Measurements from ENCODE around the gene EPHB2.

The EPHB2 gene

GRCh38 chr1:22801761-22802160 is 91.1 kb downstream of the EPHB2 start:
- Mint-ChIP-seq H3K36me3 (ENCODE audit: insufficient read depth) (peaks cover 3% of the 10 kb centered on the region), H3K4me3 (no peak overlapping the region), H3K4me1 (ENCODE audit: low read depth in 2 of 2) (no peaks in the 10 kb centered on the region), H3K27ac (no peak overlapping the region), H3K9me3 (no peaks in the 10 kb centered on the region), H3K27me3 (peaks cover 25 to 83% of the 10 kb centered on the region in 2 donors)
- ATAC-seq (replicated peaks) (no peak), DNase-seq (no peak)

- DNase-seq (no peak), ATAC-seq (replicated peaks) (no peak)
- no peak overlapping the region for H3K4me3 Mint-ChIP-seq
- no peaks in the 10 kb centered on the region for H3K9me3 Mint-ChIP-seq
- H3K36me3 Mint-ChIP-seq (ENCODE audit: insufficient read depth) = peaks cover 3% of the 10 kb centered on the region
- H3K27me3 Mint-ChIP-seq = peaks cover 33 to 88% of the 10 kb centered on the region in 2 donors
- H3K4me1 Mint-ChIP-seq (ENCODE audit: low read depth in 2 of 2) = no peaks in the 10 kb centered on the region
- H3K27ac Mint-ChIP-seq = no peak overlapping the region
Observed at GRCh38 chr1:22803833-22804232, 93.2 kb downstream of the EPHB2 start.

- peaks cover 33 to 86% of the 10 kb centered on the region in 2 donors for H3K27me3 Mint-ChIP-seq
- H3K36me3 Mint-ChIP-seq (ENCODE audit: insufficient read depth) = peaks cover 3% of the 10 kb centered on the region
- H3K9me3 Mint-ChIP-seq = no peaks in the 10 kb centered on the region
- ATAC-seq (replicated peaks) (no peak), DNase-seq (no peak)
- H3K27ac Mint-ChIP-seq = no peak overlapping the region
- H3K4me1 Mint-ChIP-seq (ENCODE audit: low read depth in 2 of 2) = no peaks in the 10 kb centered on the region
- no peak overlapping the region for H3K4me3 Mint-ChIP-seq
Observed at GRCh38 chr1:22804406-22804805, 93.8 kb downstream of the EPHB2 start.

- no peak for ATAC-seq (replicated peaks)
- Mint-ChIP-seq H3K27me3 (peaks cover 33 to 88% of the 10 kb centered on the region in 2 donors), H3K27ac (no peak overlapping the region), H3K4me1 (ENCODE audit: low read depth in 2 of 2) (no peaks in the 10 kb centered on the region), H3K9me3 (no peaks in the 10 kb centered on the region), H3K36me3 (ENCODE audit: insufficient read depth) (peaks cover 3% of the 10 kb centered on the region), H3K4me3 (no peak overlapping the region)
- no peak for DNase-seq
Observed at GRCh38 chr1:22804969-22805671, 94.5 kb downstream of the EPHB2 start.

GRCh38 chr1:22805672-22806038 is 95.0 kb downstream of the EPHB2 start:
- no peak overlapping the region for H3K4me3 Mint-ChIP-seq
- no peak for DNase-seq
- H3K27ac Mint-ChIP-seq = no peak overlapping the region
- no peaks in the 10 kb centered on the region for H3K4me1 Mint-ChIP-seq (ENCODE audit: low read depth in 2 of 2)
- H3K27me3 Mint-ChIP-seq = peaks cover 33 to 88% of the 10 kb centered on the region in 2 donors
- ATAC-seq (replicated peaks) = no peak
- peaks cover 3% of the 10 kb centered on the region for H3K36me3 Mint-ChIP-seq (ENCODE audit: insufficient read depth)
- H3K9me3 Mint-ChIP-seq = no peaks in the 10 kb centered on the region

GRCh38 chr1:22806584-22806983 is 95.9 kb downstream of the EPHB2 start:
- H3K4me1 Mint-ChIP-seq (ENCODE audit: low read depth in 2 of 2) = no peaks in the 10 kb centered on the region
- no peak overlapping the region for H3K27ac Mint-ChIP-seq
- no peaks in the 10 kb centered on the region for H3K9me3 Mint-ChIP-seq
- peaks cover 32 to 88% of the 10 kb centered on the region in 2 donors for H3K27me3 Mint-ChIP-seq
- DNase-seq (no peak), ATAC-seq (replicated peaks) (no peak)
- H3K4me3 Mint-ChIP-seq = no peak overlapping the region
- H3K36me3 Mint-ChIP-seq (ENCODE audit: insufficient read depth) = peaks cover 3% of the 10 kb centered on the region

- H3K4me1 Mint-ChIP-seq (ENCODE audit: low read depth in 2 of 2) = no peaks in the 10 kb centered on the region
- no peak overlapping the region for H3K4me3 Mint-ChIP-seq
- peaks cover 3% of the 10 kb centered on the region for H3K36me3 Mint-ChIP-seq (ENCODE audit: insufficient read depth)
- H3K9me3 Mint-ChIP-seq = no peaks in the 10 kb centered on the region
- peaks cover 27 to 88% of the 10 kb centered on the region in 2 donors for H3K27me3 Mint-ChIP-seq
- ATAC-seq (replicated peaks) (no peak), DNase-seq (no peak)
- no peak overlapping the region for H3K27ac Mint-ChIP-seq
Observed at GRCh38 chr1:22807340-22807739, 96.7 kb downstream of the EPHB2 start.

GRCh38 chr1:22808186-22808675 is 97.6 kb downstream of the EPHB2 start:
- Mint-ChIP-seq H3K27ac (no peak overlapping the region), H3K27me3 (peaks cover 27 to 84% of the 10 kb centered on the region in 2 donors), H3K4me3 (no peak overlapping the region), H3K4me1 (ENCODE audit: low read depth in 2 of 2) (no peaks in the 10 kb centered on the region), H3K9me3 (no peaks in the 10 kb centered on the region), H3K36me3 (ENCODE audit: insufficient read depth) (peaks cover 3% of the 10 kb centered on the region)
- ATAC-seq (replicated peaks) = no peak
- no peak for DNase-seq

- no peaks in the 10 kb centered on the region for H3K9me3 Mint-ChIP-seq
- H3K4me3 Mint-ChIP-seq = no peak overlapping the region
- peaks cover 25 to 82% of the 10 kb centered on the region in 2 donors for H3K27me3 Mint-ChIP-seq
- no peak overlapping the region for H3K27ac Mint-ChIP-seq
- DNase-seq (no peak), ATAC-seq (replicated peaks) (no peak)
- H3K4me1 Mint-ChIP-seq (ENCODE audit: low read depth in 2 of 2) = no peaks in the 10 kb centered on the region
- peaks cover 3% of the 10 kb centered on the region for H3K36me3 Mint-ChIP-seq (ENCODE audit: insufficient read depth)
Observed at GRCh38 chr1:22808676-22809483, 98.2 kb downstream of the EPHB2 start.

GRCh38 chr1:22809783-22810182 is 99.1 kb downstream of the EPHB2 start:
- no peaks in the 10 kb centered on the region for H3K4me1 Mint-ChIP-seq (ENCODE audit: low read depth in 2 of 2)
- H3K36me3 Mint-ChIP-seq (ENCODE audit: insufficient read depth) = peaks cover 3% of the 10 kb centered on the region
- H3K27me3 Mint-ChIP-seq = peaks cover 16 to 73% of the 10 kb centered on the region in 2 donors
- H3K9me3 Mint-ChIP-seq = no peaks in the 10 kb centered on the region
- no peak overlapping the region for H3K27ac Mint-ChIP-seq
- DNase-seq = no peak
- no peak for ATAC-seq (replicated peaks)
- H3K4me3 Mint-ChIP-seq = no peak overlapping the region

GRCh38 chr1:22810378-22810777 is 99.7 kb downstream of the EPHB2 start:
- Mint-ChIP-seq H3K27ac (no peak overlapping the region), H3K36me3 (ENCODE audit: insufficient read depth) (peaks cover under 1% of the 10 kb centered on the region), H3K9me3 (no peaks in the 10 kb centered on the region), H3K27me3 (peaks cover 10 to 67% of the 10 kb centered on the region in 2 donors), H3K4me3 (no peak overlapping the region), H3K4me1 (ENCODE audit: low read depth in 2 of 2) (no peaks in the 10 kb centered on the region)
- ATAC-seq (replicated peaks) (no peak), DNase-seq (no peak)

GRCh38 chr1:22812092-22812880 is 101.6 kb downstream of the EPHB2 start:
- H3K9me3 Mint-ChIP-seq = no peaks in the 10 kb centered on the region
- H3K27me3 Mint-ChIP-seq = peaks cover 7 to 48% of the 10 kb centered on the region in 2 donors
- ATAC-seq (replicated peaks) = no peak
- H3K4me3 Mint-ChIP-seq = no peak overlapping the region
- no peak overlapping the region for H3K27ac Mint-ChIP-seq
- no peaks in the 10 kb centered on the region for H3K36me3 Mint-ChIP-seq (ENCODE audit: insufficient read depth)
- no peaks in the 10 kb centered on the region for H3K4me1 Mint-ChIP-seq (ENCODE audit: low read depth in 2 of 2)
- DNase-seq = no peak

- DNase-seq (no peak), ATAC-seq (replicated peaks) (no peak)
- peaks cover 3 to 42% of the 10 kb centered on the region in 2 donors for H3K27me3 Mint-ChIP-seq
- no peak overlapping the region for H3K27ac Mint-ChIP-seq
- no peaks in the 10 kb centered on the region for H3K4me1 Mint-ChIP-seq (ENCODE audit: low read depth in 2 of 2)
- no peak overlapping the region for H3K4me3 Mint-ChIP-seq
- H3K9me3 Mint-ChIP-seq = no peaks in the 10 kb centered on the region
- H3K36me3 Mint-ChIP-seq (ENCODE audit: insufficient read depth) = no peaks in the 10 kb centered on the region
Observed at GRCh38 chr1:22812993-22813790, 102.6 kb downstream of the EPHB2 start.

Measured in effector memory CD8-positive, alpha-beta T cell (primary cell).